AG09309 (cell line): ENCODE data around the gene SEMA5A.
A peak's percentile ranks its signal among the peaks of the same experiment; 100 is the strongest.

Experiments
- DNase-seq: peaks from one replicate; pipeline ENCODE4 v3.0.0-alpha.2; 2010; ENCODE audit warnings: low read depth
- H3K4me3 ChIP-seq: 2 replicates; pipeline ENCODE4 v1.5.1; 2011; ENCODE audit warnings: mild to moderate bottlenecking, low read depth, low read length, moderate library complexity; ENCODE audit not compliant: control insufficient read depth
- CTCF ChIP-seq: IDR thresholded peaks from 2 replicates; pipeline ENCODE4 v1.5.1; 2011; ENCODE audit warnings: mild to moderate bottlenecking, low read depth, low read length, inconsistent platforms; ENCODE audit not compliant: insufficient read depth, control insufficient read depth; ENCODE audit errors: missing control alignments

The SEMA5A gene

GRCh38 chr5:9540791-9541190 is 5.1 kb downstream of the SEMA5A start:
- peak overlapping the region; percentile 8; the same call in 1 of the 2 replicates for H3K4me3 ChIP-seq
- peak; percentile 49 for DNase-seq
- TF ChIP-seq CTCF = no peak

GRCh38 chr5:9538504-9538903 is 7.4 kb downstream of the SEMA5A start:
- DNase-seq = no peak
- H3K4me3 ChIP-seq = no peak overlapping the region
- TF ChIP-seq CTCF = no peak

- no peak for DNase-seq
- H3K4me3 ChIP-seq = no peak overlapping the region
- no peak for TF ChIP-seq CTCF
These were observed 8.4 kb downstream of the SEMA5A start for GRCh38 chr5:9537223-9538141.

- no peak for DNase-seq
- no peak overlapping the region for H3K4me3 ChIP-seq
- no peak for TF ChIP-seq CTCF
These were observed 9.2 kb downstream of the SEMA5A start for GRCh38 chr5:9536717-9537116.

- no peak for DNase-seq
- H3K4me3 ChIP-seq = no peak overlapping the region
- no peak for TF ChIP-seq CTCF
These were observed 10.9 kb downstream of the SEMA5A start for GRCh38 chr5:9534881-9535517.

GRCh38 chr5:9533562-9534364 is 12.1 kb downstream of the SEMA5A start:
- DNase-seq = no peak
- no peak for TF ChIP-seq CTCF
- no peak overlapping the region for H3K4me3 ChIP-seq
